ENCODE data around the gene SLITRK3. TPM values are rescaled to one million over a fixed set of nuclear protein-coding genes. Genes with fewer than 3 reads are reported as not detected.
"Not testable (repeated sequence)": the region's sequence is repeated elsewhere in the genome, so short reads cannot be mapped to it uniquely, and the experiment has no call there.

Gene SLITRK3
- total RNA-seq, 1 donor from 2014 or later = 0.27 TPM

DNA sequence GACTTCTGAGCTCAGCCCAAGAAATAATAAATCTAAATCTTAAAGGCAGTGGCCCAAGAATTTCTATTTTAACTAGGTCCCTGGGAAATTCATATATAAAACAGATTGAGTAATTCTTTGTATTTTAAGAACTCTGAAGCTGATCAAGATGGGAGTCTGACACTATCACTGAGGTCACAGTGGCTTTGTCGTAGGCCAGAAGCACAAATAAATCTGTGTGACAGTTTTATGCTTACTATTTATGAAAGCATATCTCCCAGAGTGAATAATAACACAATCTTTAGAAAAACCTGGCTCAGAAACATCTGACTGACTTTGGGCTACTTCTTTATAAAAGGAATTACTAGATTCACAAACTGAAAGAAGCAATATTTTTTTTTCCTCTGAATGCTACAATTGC is 51.9 kb downstream of the SLITRK3 start:
- Mint-ChIP-seq H3K36me3 (ENCODE audit: unreplicated experiment) (no peaks in the 10 kb centered on the region), H3K4me1 (ENCODE audit: unreplicated experiment) (no peaks in the 10 kb centered on the region), H3K9me3 (ENCODE audit: unreplicated experiment) (no peaks in the 10 kb centered on the region), H3K4me3 (ENCODE audit: unreplicated experiment) (no peak overlapping the region), H3K27ac (ENCODE audit: unreplicated experiment) (no peak overlapping the region), H3K27me3 (ENCODE audit: unreplicated experiment) (peaks cover 2% of the 10 kb centered on the region)
- DNase-seq (ENCODE audit: extremely low spot score, unreplicated experiment) = no peak
- no peak for TF ChIP-seq CTCF (IDR thresholded peaks at IDR 0.05)

GRCh38 chr3:165139918-165140317 is 56.3 kb downstream of the SLITRK3 start:
- H3K4me3 Mint-ChIP-seq (ENCODE audit: unreplicated experiment); H3K36me3 Mint-ChIP-seq (ENCODE audit: unreplicated experiment); H3K27me3 Mint-ChIP-seq (ENCODE audit: unreplicated experiment); DNase-seq (ENCODE audit: extremely low spot score, unreplicated experiment); H3K27ac Mint-ChIP-seq (ENCODE audit: unreplicated experiment); H3K4me1 Mint-ChIP-seq (ENCODE audit: unreplicated experiment); H3K9me3 Mint-ChIP-seq (ENCODE audit: unreplicated experiment): not testable (repeated sequence)

Other genes with a start within 250 kb of the SLITRK3 start
- gene SI, start 117.9 kb downstream of the SLITRK3 start, total RNA-seq = not detected in 2 replicates